Kasumi-1 (cell line): ENCODE data around the gene CDH4.

ENCODE experiments used
- DNase-seq, 2 experiments: peaks; one replicate each; lab custom pipeline; 2025; lab: John Stamatoyannopoulos, UW

CDH4 gene

GRCh38 chr20:61608275-61609085, 356.4 kb downstream of the CDH4 start:
- no peak for DNase-seq

- no peak for DNase-seq
These were observed 357.4 kb downstream of the CDH4 start for GRCh38 chr20:61609461-61609860.

GRCh38 chr20:61611401-61612180, 359.5 kb downstream of the CDH4 start:
- no peak for DNase-seq

GRCh38 chr20:61613917-61614705, 362.1 kb downstream of the CDH4 start:
- no peak for DNase-seq

GRCh38 chr20:61614706-61615100, 362.6 kb downstream of the CDH4 start:
- DNase-seq = no peak

- no peak for DNase-seq
These were observed 363.7 kb downstream of the CDH4 start for GRCh38 chr20:61615806-61616205.

- DNase-seq = no peak
These were observed 367.7 kb downstream of the CDH4 start for GRCh38 chr20:61619751-61620150.

- no peak for DNase-seq
These were observed 368.1 kb downstream of the CDH4 start for GRCh38 chr20:61620174-61620573.

- DNase-seq = no peak
These were observed 369.1 kb downstream of the CDH4 start for GRCh38 chr20:61621035-61621730.

GRCh38 chr20:61621852-61622251, 369.8 kb downstream of the CDH4 start:
- DNase-seq = no peak

- no peak for DNase-seq
These were observed 371.4 kb downstream of the CDH4 start for GRCh38 chr20:61623451-61623850.

- DNase-seq = no peak
These were observed 373.2 kb downstream of the CDH4 start for GRCh38 chr20:61625246-61625645.

- no peak for DNase-seq
These were observed 374.4 kb downstream of the CDH4 start for GRCh38 chr20:61626412-61626811.

- DNase-seq = no peak
These were observed 375.8 kb downstream of the CDH4 start for GRCh38 chr20:61627791-61628415.

GRCh38 chr20:61628480-61628879, 376.4 kb downstream of the CDH4 start:
- DNase-seq = no peak

GRCh38 chr20:61628901-61629601, 377.0 kb downstream of the CDH4 start:
- DNase-seq = no peak

- DNase-seq = no peak
These were observed 377.7 kb downstream of the CDH4 start for GRCh38 chr20:61629602-61630390.

- DNase-seq = no peak
These were observed 378.3 kb downstream of the CDH4 start for GRCh38 chr20:61630391-61630650.

GRCh38 chr20:61630816-61631215, 378.8 kb downstream of the CDH4 start:
- DNase-seq = no peak

- no peak for DNase-seq
These were observed 379.7 kb downstream of the CDH4 start for GRCh38 chr20:61631751-61632150.
